ENCODE measurements around the gene DHX57. TPM values are rescaled to one million over a fixed set of nuclear protein-coding genes. Genes with fewer than 3 reads are reported as not detected.

Gene DHX57
- total RNA-seq, 1 donor from 2014 or later: 18.6 TPM

DNA sequence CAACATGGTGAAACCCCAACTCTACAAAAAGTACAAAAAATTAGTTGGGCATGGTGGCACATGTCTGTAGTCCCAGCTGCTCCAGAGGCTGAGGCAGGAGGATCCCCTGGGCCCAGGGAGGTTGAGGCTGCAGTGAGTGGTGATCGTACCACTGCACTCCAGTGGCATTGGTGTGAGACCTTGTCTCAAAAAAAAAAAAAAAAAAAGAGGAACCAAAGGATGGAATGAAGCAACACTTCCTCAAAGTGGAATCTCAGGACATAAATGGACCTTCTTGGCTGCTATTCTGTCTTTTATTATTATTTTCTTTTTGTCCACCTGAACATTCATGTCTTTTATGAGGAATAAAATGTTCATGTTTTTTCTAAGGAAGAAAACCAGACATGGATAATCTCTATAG, 84.0 kb downstream of the DHX57 start:
- no peaks in the 10 kb centered on the region for H3K36me3 Mint-ChIP-seq (ENCODE audit: low read depth, unreplicated experiment)
- no peak overlapping the region for H3K27ac Mint-ChIP-seq (ENCODE audit: unreplicated experiment)
- Histone ChIP-seq H3K36me3 (ENCODE audit: insufficient read depth, low read length) (no peaks in the 10 kb centered on the region), H3K4me3 (ENCODE audit: insufficient read depth, low read depth, low read length) (no peak overlapping the region), H2AFZ (ENCODE audit: low read depth, low read length) (no peak overlapping the region), H3K4me2 (ENCODE audit: low read length) (no peak overlapping the region), H3K27ac (ENCODE audit: low read depth, low read length) (no peak overlapping the region), H3K27me3 (ENCODE audit: insufficient read depth, low read length) (no peaks in the 10 kb centered on the region), H3K9me3 (ENCODE audit: insufficient read depth, low read depth, low read length) (no peaks in the 10 kb centered on the region), H3K4me1 (ENCODE audit: insufficient read depth, low read length) (no peaks in the 10 kb centered on the region), H4K20me1 (ENCODE audit: insufficient read depth, low read length) (no peaks in the 10 kb centered on the region), H3K9ac (ENCODE audit: low read length) (no peak overlapping the region), H3K79me2 (ENCODE audit: insufficient read depth, low read length) (no peaks in the 10 kb centered on the region)
- H3K4me3 Mint-ChIP-seq (ENCODE audit: unreplicated experiment): no peak overlapping the region
- H3K9me3 Mint-ChIP-seq (ENCODE audit: unreplicated experiment): no peaks in the 10 kb centered on the region
- DNase-seq (ENCODE audit: low read depth): no peak
- H3K27me3 Mint-ChIP-seq (ENCODE audit: low read depth, unreplicated experiment): no peaks in the 10 kb centered on the region
- no peak for FAIRE-seq
- peaks cover 2% of the 10 kb centered on the region for H3K4me1 Mint-ChIP-seq (ENCODE audit: low read depth, unreplicated experiment)
- TF ChIP-seq, protein P1, sequence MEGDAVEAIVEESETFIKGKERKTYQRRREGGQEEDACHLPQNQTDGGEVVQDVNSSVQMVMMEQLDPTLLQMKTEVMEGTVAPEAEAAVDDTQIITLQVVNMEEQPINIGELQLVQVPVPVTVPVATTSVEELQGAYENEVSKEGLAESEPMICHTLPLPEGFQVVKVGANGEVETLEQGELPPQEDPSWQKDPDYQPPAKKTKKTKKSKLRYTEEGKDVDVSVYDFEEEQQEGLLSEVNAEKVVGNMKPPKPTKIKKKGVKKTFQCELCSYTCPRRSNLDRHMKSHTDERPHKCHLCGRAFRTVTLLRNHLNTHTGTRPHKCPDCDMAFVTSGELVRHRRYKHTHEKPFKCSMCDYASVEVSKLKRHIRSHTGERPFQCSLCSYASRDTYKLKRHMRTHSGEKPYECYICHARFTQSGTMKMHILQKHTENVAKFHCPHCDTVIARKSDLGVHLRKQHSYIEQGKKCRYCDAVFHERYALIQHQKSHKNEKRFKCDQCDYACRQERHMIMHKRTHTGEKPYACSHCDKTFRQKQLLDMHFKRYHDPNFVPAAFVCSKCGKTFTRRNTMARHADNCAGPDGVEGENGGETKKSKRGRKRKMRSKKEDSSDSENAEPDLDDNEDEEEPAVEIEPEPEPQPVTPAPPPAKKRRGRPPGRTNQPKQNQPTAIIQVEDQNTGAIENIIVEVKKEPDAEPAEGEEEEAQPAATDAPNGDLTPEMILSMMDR (IDR thresholded peaks at IDR 0.05; ENCODE audit: insufficient read depth, low read depth, low read length): no peak
- no peak for TF ChIP-seq EZH2 (IDR thresholded peaks at IDR 0.05; ENCODE audit: insufficient read depth, low read length)

DNA sequence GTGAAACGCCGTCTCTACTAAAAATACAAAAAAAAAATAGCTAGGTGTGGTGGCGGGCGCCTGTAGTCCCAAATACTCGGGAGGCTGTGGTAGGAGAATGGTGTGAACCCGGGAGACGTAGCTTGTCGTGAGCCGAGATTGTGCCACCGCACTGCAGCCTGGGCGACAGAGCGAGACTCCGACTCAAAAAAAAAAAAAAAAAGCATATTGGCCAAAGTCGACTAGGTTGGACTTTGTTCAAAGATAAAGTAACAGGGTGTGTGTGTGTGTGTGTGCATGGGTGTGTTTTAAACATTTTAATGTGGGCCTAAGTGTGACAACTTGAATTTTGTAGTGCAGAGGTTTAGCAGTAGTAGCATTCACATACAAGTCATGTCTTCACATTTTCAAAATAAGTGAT, 86.0 kb downstream of the DHX57 start:
- Mint-ChIP-seq H3K27me3 (ENCODE audit: low read depth, unreplicated experiment) (no peaks in the 10 kb centered on the region), H3K27ac (ENCODE audit: unreplicated experiment) (no peak overlapping the region), H3K36me3 (ENCODE audit: low read depth, unreplicated experiment) (no peaks in the 10 kb centered on the region), H3K4me3 (ENCODE audit: unreplicated experiment) (no peak overlapping the region), H3K4me1 (ENCODE audit: low read depth, unreplicated experiment) (peaks cover 2% of the 10 kb centered on the region), H3K9me3 (ENCODE audit: unreplicated experiment) (no peaks in the 10 kb centered on the region)
- no peak overlapping the region for H3K9ac ChIP-seq (ENCODE audit: low read length)
- H2AFZ ChIP-seq (ENCODE audit: low read depth, low read length): no peak overlapping the region
- no peak overlapping the region for H3K27ac ChIP-seq (ENCODE audit: low read depth, low read length)
- no peak overlapping the region for H3K4me3 ChIP-seq (ENCODE audit: insufficient read depth, low read depth, low read length)
- DNase-seq (ENCODE audit: low read depth) (no peak), FAIRE-seq (no peak)
- H4K20me1 ChIP-seq (ENCODE audit: insufficient read depth, low read length): no peaks in the 10 kb centered on the region
- no peaks in the 10 kb centered on the region for H3K9me3 ChIP-seq (ENCODE audit: insufficient read depth, low read depth, low read length)
- no peaks in the 10 kb centered on the region for H3K36me3 ChIP-seq (ENCODE audit: insufficient read depth, low read length)
- H3K79me2 ChIP-seq (ENCODE audit: insufficient read depth, low read length): no peaks in the 10 kb centered on the region
- no peak overlapping the region for H3K4me2 ChIP-seq (ENCODE audit: low read length)
- H3K27me3 ChIP-seq (ENCODE audit: insufficient read depth, low read length): no peaks in the 10 kb centered on the region
- TF ChIP-seq, protein P1 (IDR thresholded peaks at IDR 0.05; ENCODE audit: insufficient read depth, low read depth, low read length): no peak
- TF ChIP-seq EZH2 (IDR thresholded peaks at IDR 0.05; ENCODE audit: insufficient read depth, low read length): no peak
- no peaks in the 10 kb centered on the region for H3K4me1 ChIP-seq (ENCODE audit: insufficient read depth, low read length)

DNA sequence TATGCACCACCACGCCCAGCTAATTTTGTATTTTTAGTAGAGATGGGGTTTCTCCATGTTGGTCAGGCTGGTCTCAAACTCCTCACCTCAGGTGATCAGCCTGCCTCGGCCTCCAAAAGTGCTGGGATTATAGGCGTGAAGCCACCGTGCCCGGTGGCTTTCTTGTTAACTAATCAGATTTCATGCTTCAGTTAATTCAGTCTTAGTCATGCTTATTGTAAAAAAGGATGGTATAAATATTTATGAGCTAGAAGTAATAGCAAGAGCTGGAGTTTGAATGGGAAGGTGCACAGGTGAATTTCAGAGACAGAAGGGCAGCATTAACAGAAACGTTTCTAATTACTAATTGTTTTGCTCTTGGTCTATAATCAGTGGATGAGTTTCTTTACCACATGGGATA, 87.4 kb downstream of the DHX57 start:
- H3K4me1 Mint-ChIP-seq (ENCODE audit: low read depth, unreplicated experiment): no peaks in the 10 kb centered on the region
- Histone ChIP-seq H4K20me1 (ENCODE audit: insufficient read depth, low read length) (no peaks in the 10 kb centered on the region), H3K9ac (ENCODE audit: low read length) (no peak overlapping the region), H3K9me3 (ENCODE audit: insufficient read depth, low read depth, low read length) (no peaks in the 10 kb centered on the region), H3K4me3 (ENCODE audit: insufficient read depth, low read depth, low read length) (no peak overlapping the region), H3K4me2 (ENCODE audit: low read length) (no peak overlapping the region), H3K27me3 (ENCODE audit: insufficient read depth, low read length) (no peaks in the 10 kb centered on the region), H3K4me1 (ENCODE audit: insufficient read depth, low read length) (no peaks in the 10 kb centered on the region), H3K79me2 (ENCODE audit: insufficient read depth, low read length) (no peaks in the 10 kb centered on the region), H2AFZ (ENCODE audit: low read depth, low read length) (no peak overlapping the region), H3K27ac (ENCODE audit: low read depth, low read length) (no peak overlapping the region), H3K36me3 (ENCODE audit: insufficient read depth, low read length) (no peaks in the 10 kb centered on the region)
- no peak overlapping the region for H3K27ac Mint-ChIP-seq (ENCODE audit: unreplicated experiment)
- H3K4me3 Mint-ChIP-seq (ENCODE audit: unreplicated experiment): no peak overlapping the region
- FAIRE-seq (no peak), DNase-seq (ENCODE audit: low read depth) (no peak)
- H3K9me3 Mint-ChIP-seq (ENCODE audit: unreplicated experiment): no peaks in the 10 kb centered on the region
- H3K27me3 Mint-ChIP-seq (ENCODE audit: low read depth, unreplicated experiment): no peaks in the 10 kb centered on the region
- TF ChIP-seq, protein P1 (IDR thresholded peaks at IDR 0.05; ENCODE audit: insufficient read depth, low read depth, low read length): no peak
- no peaks in the 10 kb centered on the region for H3K36me3 Mint-ChIP-seq (ENCODE audit: low read depth, unreplicated experiment)

All from astrocyte (in vitro differentiated cells and primary cell).